Measurements from ENCODE around the gene SELENOP. TPM values are rescaled to one million over a fixed set of nuclear protein-coding genes. Genes with fewer than 3 reads are reported as not detected.

Gene SELENOP
- total RNA-seq, 1 donor from 2014 or later, result 85.3 TPM

GRCh38 chr5:42843675-42844292 is 32.1 kb upstream of the SELENOP start:
- no peaks in the 10 kb centered on the region for H3K36me3 Mint-ChIP-seq (ENCODE audit: insufficient read depth)
- no peaks in the 10 kb centered on the region for H3K27me3 Mint-ChIP-seq
- H3K4me1 Mint-ChIP-seq (ENCODE audit: low read depth), result no peaks in the 10 kb centered on the region
- no peak for TF ChIP-seq CTCF (IDR thresholded peaks at IDR 0.05; ENCODE audit: unreplicated experiment)
- no peaks in the 10 kb centered on the region for H3K9me3 Mint-ChIP-seq (ENCODE audit: low read depth)
- H3K4me3 Mint-ChIP-seq (ENCODE audit: low read depth), result no peak overlapping the region
- H3K27ac Mint-ChIP-seq, result no peak overlapping the region
- DNase-seq (ENCODE audit: low spot score, unreplicated experiment), result no peak

- no peaks in the 10 kb centered on the region for H3K4me1 Mint-ChIP-seq (ENCODE audit: low read depth)
- H3K27ac Mint-ChIP-seq, result no peak overlapping the region
- no peak for TF ChIP-seq CTCF (IDR thresholded peaks at IDR 0.05; ENCODE audit: unreplicated experiment)
- H3K9me3 Mint-ChIP-seq (ENCODE audit: low read depth), result no peaks in the 10 kb centered on the region
- H3K4me3 Mint-ChIP-seq (ENCODE audit: low read depth), result no peak overlapping the region
- H3K36me3 Mint-ChIP-seq (ENCODE audit: insufficient read depth), result no peaks in the 10 kb centered on the region
- H3K27me3 Mint-ChIP-seq, result no peaks in the 10 kb centered on the region
- DNase-seq (ENCODE audit: low spot score, unreplicated experiment), result no peak
Observed at GRCh38 chr5:42842921-42843641, 31.4 kb upstream of the SELENOP start.

GRCh38 chr5:42840842-42841567 is 29.3 kb upstream of the SELENOP start:
- H3K4me1 Mint-ChIP-seq (ENCODE audit: low read depth), result no peaks in the 10 kb centered on the region
- DNase-seq (ENCODE audit: low spot score, unreplicated experiment), result no peak
- no peak for TF ChIP-seq CTCF (IDR thresholded peaks at IDR 0.05; ENCODE audit: unreplicated experiment)
- H3K9me3 Mint-ChIP-seq (ENCODE audit: low read depth), result peaks cover 3% of the 10 kb centered on the region
- no peak overlapping the region for H3K4me3 Mint-ChIP-seq (ENCODE audit: low read depth)
- no peaks in the 10 kb centered on the region for H3K27me3 Mint-ChIP-seq
- no peaks in the 10 kb centered on the region for H3K36me3 Mint-ChIP-seq (ENCODE audit: insufficient read depth)
- H3K27ac Mint-ChIP-seq, result no peak overlapping the region

- no peak for DNase-seq (ENCODE audit: low spot score, unreplicated experiment)
- no peak overlapping the region for H3K27ac Mint-ChIP-seq
- H3K4me3 Mint-ChIP-seq (ENCODE audit: low read depth), result no peak overlapping the region
- no peaks in the 10 kb centered on the region for H3K27me3 Mint-ChIP-seq
- no peak for TF ChIP-seq CTCF (IDR thresholded peaks at IDR 0.05; ENCODE audit: unreplicated experiment)
- no peaks in the 10 kb centered on the region for H3K36me3 Mint-ChIP-seq (ENCODE audit: insufficient read depth)
- H3K9me3 Mint-ChIP-seq (ENCODE audit: low read depth), result peaks cover 6% of the 10 kb centered on the region
- H3K4me1 Mint-ChIP-seq (ENCODE audit: low read depth), result no peaks in the 10 kb centered on the region
Observed at GRCh38 chr5:42840269-42840668, 28.6 kb upstream of the SELENOP start.

- H3K9me3 Mint-ChIP-seq (ENCODE audit: low read depth), result peaks cover 14% of the 10 kb centered on the region
- DNase-seq (ENCODE audit: low spot score, unreplicated experiment), result no peak
- TF ChIP-seq CTCF (IDR thresholded peaks at IDR 0.05; ENCODE audit: unreplicated experiment), result no peak
- H3K27me3 Mint-ChIP-seq, result no peaks in the 10 kb centered on the region
- H3K27ac Mint-ChIP-seq, result no peak overlapping the region
- H3K4me1 Mint-ChIP-seq (ENCODE audit: low read depth), result no peaks in the 10 kb centered on the region
- no peak overlapping the region for H3K4me3 Mint-ChIP-seq (ENCODE audit: low read depth)
- no peaks in the 10 kb centered on the region for H3K36me3 Mint-ChIP-seq (ENCODE audit: insufficient read depth)
Observed at GRCh38 chr5:42839196-42839595, 27.5 kb upstream of the SELENOP start.
